Immature natural killer cell (primary cell): ENCODE measurements around the gene ANKRD34A. TPM values are rescaled to one million over a fixed set of nuclear protein-coding genes. Genes with fewer than 3 reads are reported as not detected.

Experiments
- DNase-seq, 3 donors: peaks; one replicate each; pipeline ENCODE4 v3.0.0; 2022; ENCODE audit warnings: mixed read lengths in 1 of 3
- H3K27ac Mint-ChIP-seq, 6 donors: one replicate each; pipeline ENCODE4 v1.8.0; 2020; ENCODE audit warnings: mixed read lengths in 6 of 6, mild to moderate bottlenecking in 5 of 6, inconsistent platforms in 4 of 6, moderate library complexity in 3 of 6
- H3K27me3 Mint-ChIP-seq, 3 donors: one replicate each; pipeline ENCODE4 v1.8.0; 2020 to 2021; ENCODE audit warnings: low read depth in 3 of 3, mild to moderate bottlenecking in 3 of 3, mixed read lengths in 3 of 3, moderate library complexity in 3 of 3, inconsistent platforms in 1 of 3
- H3K36me3 Mint-ChIP-seq, 3 donors: one replicate each; pipeline ENCODE4 v1.8.0; 2020; ENCODE audit warnings: mixed read lengths in 3 of 3, inconsistent platforms in 2 of 3, mild to moderate bottlenecking in 2 of 3
- H3K4me1 Mint-ChIP-seq, 2 donors: one replicate each; pipeline ENCODE4 v1.8.0; 2020; ENCODE audit warnings: inconsistent platforms in 2 of 2, mild to moderate bottlenecking in 2 of 2, mixed read lengths in 2 of 2, moderate library complexity in 1 of 2
- H3K4me3 Mint-ChIP-seq, 5 donors: one replicate each; pipeline ENCODE4 v1.8.0; 2020; ENCODE audit warnings: mild to moderate bottlenecking in 5 of 5, mixed read lengths in 5 of 5, inconsistent platforms in 3 of 5, moderate library complexity in 3 of 5
- H3K9me3 Mint-ChIP-seq, 6 donors: one replicate each; pipeline ENCODE4 v1.8.0; 2020; ENCODE audit warnings: mild to moderate bottlenecking in 6 of 6, mixed read lengths in 6 of 6, inconsistent platforms in 4 of 6, moderate library complexity in 3 of 6
- polyA plus RNA-seq, 3 donors: library from polyadenylated mRNA; unstranded; fragments of 300-500 nt; fragmentation: Illumina TruSeq; gene quantifications; one replicate each; pipeline ENCODE4 v1.2.3, GENCODE V29; 2021

Gene ANKRD34A
- polyA plus RNA-seq, 3 donors from 2014 or later, result 0.11 to 0.55 TPM; not detected in 1

DNA sequence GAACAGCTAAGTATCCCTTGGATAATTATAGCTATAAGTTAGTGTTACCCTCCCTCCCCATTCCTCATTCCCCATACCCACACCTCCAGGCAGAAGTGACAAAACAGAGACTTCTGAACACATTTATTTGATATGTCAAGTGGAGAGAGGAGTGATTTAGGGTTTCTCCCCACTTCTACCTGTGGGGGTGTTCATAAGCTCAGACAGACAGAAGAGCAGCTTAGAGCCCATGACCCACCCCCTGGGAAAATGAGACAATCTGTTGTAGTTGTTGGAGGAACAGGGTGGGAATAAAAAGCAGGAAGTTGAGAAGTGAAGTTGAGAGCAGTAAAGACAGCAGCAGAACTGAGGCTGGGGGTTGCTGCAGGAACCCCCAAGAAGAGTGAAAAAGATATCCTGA, 5.0 kb downstream of the ANKRD34A start:
- Mint-ChIP-seq H3K27me3 (peaks cover 5 to 9% (median 9%) of the 10 kb centered on the region in 3 donors), H3K27ac (peak overlapping the region; percentile 74 to 94 (median 82)), H3K9me3 (no peaks in the 10 kb centered on the region), H3K4me3 (peak overlapping the region; percentile 69 to 99 (median 95)), H3K4me1 (peaks cover 85 to 88% of the 10 kb centered on the region in 2 donors), H3K36me3 (no peaks in the 10 kb centered on the region)
- DNase-seq, result no peak

DNA sequence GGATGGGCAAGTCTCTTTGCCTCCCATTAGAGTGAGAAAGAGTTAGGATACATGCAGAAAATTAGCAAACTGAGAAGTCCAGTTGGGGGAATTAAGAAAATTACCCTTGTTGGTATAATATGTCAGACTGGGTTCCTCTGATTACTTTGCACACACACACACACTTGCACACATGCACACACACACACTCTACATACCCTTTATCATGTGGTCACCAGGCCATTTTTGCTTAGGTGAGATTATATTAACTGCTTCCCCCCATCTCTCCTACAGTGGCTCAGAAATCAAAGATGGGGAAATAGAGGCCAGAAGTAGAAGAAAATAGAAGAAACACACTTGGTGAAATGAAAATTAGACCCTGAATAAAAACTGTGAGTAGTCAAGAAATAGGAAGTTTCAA, 5.6 kb downstream of the ANKRD34A start:
- H3K27me3 Mint-ChIP-seq, result peaks cover 5 to 8% (median 6%) of the 10 kb centered on the region in 3 donors
- H3K27ac Mint-ChIP-seq, result peak overlapping the region; percentile 81 to 94 (median 91)
- peak overlapping the region in 4 of 5 donors; percentile 84 to 99 (median 92) for H3K4me3 Mint-ChIP-seq
- no peak for DNase-seq
- H3K4me1 Mint-ChIP-seq, result peaks cover 85 to 88% of the 10 kb centered on the region in 2 donors
- no peaks in the 10 kb centered on the region for H3K36me3 Mint-ChIP-seq
- no peaks in the 10 kb centered on the region for H3K9me3 Mint-ChIP-seq

DNA sequence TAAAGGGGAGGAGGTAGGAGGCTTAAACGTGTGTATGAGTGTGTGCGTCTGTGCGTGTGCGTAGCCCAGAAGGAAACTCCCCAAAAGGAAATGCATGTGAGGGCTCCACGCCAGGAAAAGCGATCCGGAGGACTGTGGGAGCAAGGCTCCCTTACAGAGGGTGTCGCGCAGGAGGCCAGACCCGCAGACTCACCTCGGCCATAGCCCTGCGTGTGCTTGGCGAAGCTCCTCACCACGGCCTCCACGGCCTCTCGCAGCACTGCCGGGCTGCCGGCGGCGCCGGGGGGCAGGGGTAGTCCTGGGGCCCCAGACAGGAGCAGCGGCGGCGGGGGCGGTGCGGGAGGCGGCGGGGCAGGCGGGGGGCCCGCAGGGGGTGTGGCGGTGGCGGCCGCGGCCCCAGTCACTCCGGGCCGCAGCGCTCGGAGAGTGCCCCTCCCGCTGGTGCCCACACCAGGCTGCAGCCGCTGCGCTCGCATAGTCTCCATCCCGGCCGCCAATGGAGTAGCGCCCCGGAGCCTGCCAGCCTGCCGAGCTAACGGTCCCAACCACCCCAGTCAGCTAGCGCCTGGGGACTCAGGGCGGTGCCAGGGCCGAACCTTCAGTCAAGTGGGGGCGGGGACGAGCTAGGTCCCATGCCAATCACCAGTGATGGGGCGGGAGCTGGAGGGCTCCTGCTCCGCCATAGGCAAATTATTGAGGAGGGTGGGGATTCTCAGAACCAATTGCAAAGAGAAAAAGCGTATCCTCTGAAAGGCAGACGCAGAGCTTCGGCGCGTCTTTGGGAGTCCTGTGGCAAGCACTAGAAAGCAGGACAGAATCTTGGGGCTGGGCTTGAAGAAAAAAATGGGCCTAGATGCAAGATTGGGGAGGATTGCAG, 6.7 kb downstream of the ANKRD34A start, which contains the start of gene LIX1L:
Gene LIX1L (minus strand): TSS at position 575 of the 877 bp plus-strand sequence. CDS start 90 bp downstream, at position 485.
- Mint-ChIP-seq H3K27ac (peak within 1 kb of the TSS; percentile 91 to 96 (median 94)), H3K4me1 (peaks cover 81 to 82% of the 10 kb centered on the region in 2 donors), H3K27me3 (peaks cover 4 to 8% (median 6%) of the 10 kb centered on the region in 3 donors), H3K9me3 (no peaks in the 10 kb centered on the region), H3K36me3 (no peaks in the 10 kb centered on the region), H3K4me3 (peak within 1 kb of the TSS; percentile 88 to 99 (median 98))
- peak; percentile 92 to 94 (median 93) for DNase-seq

DNA sequence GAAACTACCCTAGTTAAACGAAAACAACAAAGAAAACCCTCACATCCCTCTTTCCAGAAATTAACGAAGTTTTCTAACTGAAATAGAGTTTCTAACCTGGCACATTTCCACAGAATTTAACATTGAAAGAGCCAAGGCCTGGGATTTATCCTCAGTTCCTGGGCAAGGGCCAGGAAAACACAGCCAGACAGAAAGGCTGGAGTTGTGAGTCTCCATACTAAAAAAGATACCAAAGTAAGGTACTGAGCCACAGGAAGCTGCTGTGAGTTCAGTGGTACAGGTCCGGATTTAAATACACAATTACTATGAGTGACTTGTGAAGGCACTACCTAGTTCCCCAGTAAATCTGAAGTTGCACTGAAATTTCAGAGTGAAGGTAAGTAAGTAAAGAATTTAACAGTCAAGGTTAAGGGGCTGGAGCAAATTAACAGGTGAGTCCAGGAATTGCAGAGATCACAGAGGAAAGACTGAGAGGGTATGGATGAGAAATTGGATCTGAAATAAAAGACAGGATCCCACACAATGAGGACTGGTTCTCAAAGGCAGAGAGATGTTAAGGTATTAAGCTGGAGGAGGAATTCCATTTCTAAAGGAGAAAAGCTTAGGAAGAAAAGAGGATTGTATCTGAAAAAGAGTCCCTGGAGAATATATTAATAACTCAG, 7.5 kb downstream of the ANKRD34A start:
- Mint-ChIP-seq H3K4me3 (peak overlapping the region; percentile 88 to 98 (median 95)), H3K27me3 (peaks cover 2 to 7% (median 5%) of the 10 kb centered on the region in 3 donors), H3K36me3 (no peaks in the 10 kb centered on the region), H3K27ac (peak overlapping the region; percentile 86 to 96 (median 94)), H3K9me3 (no peaks in the 10 kb centered on the region), H3K4me1 (peaks cover 78 to 80% of the 10 kb centered on the region in 2 donors)
- peak in 1 of 3 donors; percentile 19 for DNase-seq

DNA sequence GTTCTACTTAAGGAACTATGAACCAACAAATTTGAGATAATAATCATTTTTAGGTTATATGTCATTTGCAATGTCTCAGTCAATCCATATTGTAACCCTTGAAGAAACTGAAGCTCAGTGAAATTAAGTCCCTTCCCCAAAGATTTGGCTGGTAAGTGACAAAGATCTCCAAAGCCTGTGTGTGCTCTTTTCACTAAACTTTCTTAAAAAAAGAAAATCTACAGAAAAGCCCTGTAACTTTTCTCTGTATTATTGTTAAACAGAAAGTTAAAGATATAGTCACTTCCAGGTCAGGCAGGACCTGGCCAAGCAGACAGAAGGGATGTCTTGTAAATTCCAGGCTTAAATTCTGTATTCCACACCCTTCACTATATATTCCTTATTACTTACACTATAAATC, 8.0 kb downstream of the ANKRD34A start:
- Mint-ChIP-seq H3K9me3 (no peaks in the 10 kb centered on the region), H3K4me3 (peak overlapping the region; percentile 88 to 98 (median 95)), H3K27ac (peak overlapping the region; percentile 86 to 96 (median 94)), H3K27me3 (peaks cover 2 to 5% (median 5%) of the 10 kb centered on the region in 3 donors), H3K36me3 (no peaks in the 10 kb centered on the region), H3K4me1 (peaks cover 78 to 80% of the 10 kb centered on the region in 2 donors)
- DNase-seq, result no peak

GRCh38 chr1:145955436-145955835, 8.9 kb downstream of the ANKRD34A start:
- H3K4me3 Mint-ChIP-seq, result peak overlapping the region in 3 of 5 donors; percentile 9 to 22 (median 13)
- H3K9me3 Mint-ChIP-seq, result no peaks in the 10 kb centered on the region
- H3K36me3 Mint-ChIP-seq, result no peaks in the 10 kb centered on the region
- peaks cover 0 to 5% (median 2%) of the 10 kb centered on the region in 3 donors for H3K27me3 Mint-ChIP-seq
- no peak for DNase-seq
- H3K4me1 Mint-ChIP-seq, result peaks cover 81 to 87% of the 10 kb centered on the region in 2 donors
- peak overlapping the region; percentile 1 to 94 (median 33) for H3K27ac Mint-ChIP-seq

DNA sequence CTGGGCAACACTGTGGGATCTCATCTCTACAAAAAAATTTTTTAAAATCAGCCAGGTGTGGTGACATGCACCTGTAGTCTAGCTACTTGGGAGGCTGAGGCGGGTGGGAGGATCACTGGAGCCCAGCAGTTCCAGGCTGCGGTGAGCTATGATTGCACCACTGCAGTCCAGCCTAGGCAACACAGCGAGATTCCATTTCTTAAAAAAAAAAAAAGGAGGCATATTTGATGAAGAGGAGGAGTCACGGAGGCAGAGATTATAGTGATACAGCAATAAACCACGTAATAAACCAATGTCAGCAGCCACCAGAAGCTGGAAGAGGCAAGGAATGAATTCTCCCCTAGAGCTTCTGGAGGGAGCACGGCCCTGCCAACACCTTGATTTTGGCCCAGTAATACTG, 10.5 kb downstream of the ANKRD34A start:
- Mint-ChIP-seq H3K27me3 (peaks cover 0 to 4% (median 0%) of the 10 kb centered on the region in 3 donors), H3K27ac (peak overlapping the region in 1 of 6 donors; percentile 25), H3K36me3 (peaks cover 0 to 3% (median 0%) of the 10 kb centered on the region in 3 donors), H3K9me3 (no peaks in the 10 kb centered on the region), H3K4me3 (peak overlapping the region in 1 of 5 donors; percentile 33), H3K4me1 (peaks cover 79 to 87% of the 10 kb centered on the region in 2 donors)
- no peak for DNase-seq

- peaks cover 0 to 4% (median 0%) of the 10 kb centered on the region in 3 donors for H3K27me3 Mint-ChIP-seq
- no peaks in the 10 kb centered on the region for H3K9me3 Mint-ChIP-seq
- no peak overlapping the region for H3K4me3 Mint-ChIP-seq
- no peak for DNase-seq
- H3K36me3 Mint-ChIP-seq, result peaks cover 0 to 3% (median 0%) of the 10 kb centered on the region in 3 donors
- peaks cover 69 to 79% of the 10 kb centered on the region in 2 donors for H3K4me1 Mint-ChIP-seq
- no peak overlapping the region for H3K27ac Mint-ChIP-seq
Measured at GRCh38 chr1:145952903-145953302, 11.5 kb downstream of the ANKRD34A start.

DNA sequence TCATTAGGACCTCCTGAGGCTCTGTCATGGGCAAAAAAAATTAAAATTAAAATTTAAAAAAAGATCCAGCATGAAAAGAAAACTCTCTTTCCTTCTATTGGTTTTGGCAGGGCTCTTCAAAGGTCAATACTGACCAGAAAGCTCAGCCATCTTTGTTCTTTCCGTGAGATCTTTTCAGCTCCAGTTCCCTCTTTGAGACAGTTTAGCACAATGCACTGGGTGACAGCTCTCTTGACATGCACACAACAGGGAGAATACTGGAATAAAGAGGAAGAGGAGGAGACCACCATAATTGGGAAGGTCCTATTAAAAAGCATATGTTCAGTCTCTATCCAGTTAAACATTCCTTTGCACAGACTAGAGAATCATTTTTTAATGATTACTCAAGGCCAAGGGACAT, 12.8 kb downstream of the ANKRD34A start:
- Mint-ChIP-seq H3K4me3 (no peak overlapping the region), H3K4me1 (peaks cover 59 to 69% of the 10 kb centered on the region in 2 donors), H3K27me3 (no peaks in the 10 kb centered on the region), H3K9me3 (no peaks in the 10 kb centered on the region), H3K27ac (peak overlapping the region in 2 of 6 donors; percentile 21 to 58), H3K36me3 (peaks cover 0 to 6% (median 0%) of the 10 kb centered on the region in 3 donors)
- no peak for DNase-seq

DNA sequence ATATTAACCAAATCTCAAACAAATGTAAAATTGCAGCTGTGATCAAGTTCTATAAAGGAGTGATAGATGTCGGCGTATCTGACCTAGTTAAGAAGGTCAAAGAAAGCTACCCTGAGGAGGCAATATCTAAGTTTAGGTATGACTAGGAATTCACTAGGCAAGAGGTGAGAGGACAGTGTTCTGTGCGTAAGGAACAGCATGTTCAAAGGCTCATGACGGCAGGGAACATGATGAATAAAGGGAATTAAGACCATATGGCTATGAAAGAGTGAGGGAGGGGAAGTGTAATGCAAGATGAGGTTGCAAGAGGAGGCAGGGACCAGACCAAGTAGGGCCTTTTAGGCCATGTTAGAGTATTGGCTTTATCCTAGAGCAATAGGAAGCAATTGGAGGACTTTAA, 15.2 kb downstream of the ANKRD34A start:
- no peak for DNase-seq
- peak overlapping the region in 1 of 5 donors; percentile 27 for H3K4me3 Mint-ChIP-seq
- H3K27me3 Mint-ChIP-seq, result no peaks in the 10 kb centered on the region
- H3K4me1 Mint-ChIP-seq, result peaks cover 36 to 46% of the 10 kb centered on the region in 2 donors
- peak overlapping the region in 3 of 6 donors; percentile 29 to 87 (median 84) for H3K27ac Mint-ChIP-seq
- H3K9me3 Mint-ChIP-seq, result no peaks in the 10 kb centered on the region
- peaks cover 3 to 6% (median 6%) of the 10 kb centered on the region in 3 donors for H3K36me3 Mint-ChIP-seq

DNA sequence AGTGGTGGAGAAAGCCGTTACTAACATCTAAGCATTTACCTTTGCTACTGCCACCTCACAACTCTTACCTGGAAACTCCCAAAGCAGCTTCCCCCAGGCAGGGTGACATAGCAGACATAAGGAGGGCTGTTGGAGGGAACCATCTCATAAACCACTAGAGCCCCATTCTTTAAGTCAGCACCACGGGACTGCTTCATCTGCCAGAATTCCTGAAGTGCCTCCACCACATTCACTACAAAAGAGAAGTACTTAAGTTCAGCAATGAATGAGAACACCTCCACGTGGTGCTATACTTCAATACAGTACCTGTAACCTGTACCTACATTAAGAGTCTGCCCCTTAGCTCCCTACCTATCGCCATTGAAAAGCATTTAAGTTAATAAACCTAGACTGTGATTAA, 16.8 kb downstream of the ANKRD34A start:
- no peak for DNase-seq
- Mint-ChIP-seq H3K4me3 (no peak overlapping the region), H3K9me3 (no peaks in the 10 kb centered on the region), H3K27me3 (no peaks in the 10 kb centered on the region), H3K27ac (no peak overlapping the region), H3K36me3 (peaks cover 3 to 16% (median 13%) of the 10 kb centered on the region in 3 donors), H3K4me1 (peaks cover 27 to 34% of the 10 kb centered on the region in 2 donors)

- Mint-ChIP-seq H3K36me3 (peaks cover 9 to 26% (median 18%) of the 10 kb centered on the region in 3 donors), H3K4me3 (no peak overlapping the region), H3K27me3 (no peaks in the 10 kb centered on the region), H3K4me1 (peaks cover 20 to 26% of the 10 kb centered on the region in 2 donors), H3K27ac (peak overlapping the region in 1 of 6 donors; percentile 21), H3K9me3 (no peaks in the 10 kb centered on the region)
- DNase-seq, result no peak
Measured at GRCh38 chr1:145946477-145946986, 17.8 kb downstream of the ANKRD34A start.

GRCh38 chr1:145944532-145944931, 19.8 kb downstream of the ANKRD34A start:
- H3K27ac Mint-ChIP-seq, result peak overlapping the region in 3 of 6 donors; percentile 6 to 52 (median 26)
- no peaks in the 10 kb centered on the region for H3K9me3 Mint-ChIP-seq
- no peak for DNase-seq
- no peaks in the 10 kb centered on the region for H3K27me3 Mint-ChIP-seq
- peaks cover 4 to 7% of the 10 kb centered on the region in 2 donors for H3K4me1 Mint-ChIP-seq
- H3K4me3 Mint-ChIP-seq, result no peak overlapping the region
- H3K36me3 Mint-ChIP-seq, result peaks cover 9 to 27% (median 21%) of the 10 kb centered on the region in 3 donors
